Brain microvascular endothelial cell (primary cell): ENCODE data around the gene EIPR1.
A peak's percentile ranks its signal among the peaks of the same experiment; 100 is the strongest.

ENCODE experiments used
- DNase-seq: peaks from one replicate; pipeline ENCODE4 v3.0.0-alpha.2; 2020
- H3K27ac ChIP-seq: fragments of 250-450 bp; sonication (Bioruptor Pico); 2 replicates; pipeline ENCODE4 v1.5.1; 2020; ENCODE audit warnings: mild to moderate bottlenecking, moderate library complexity
- H3K27me3 ChIP-seq: fragments of 250-450 bp; sonication (Bioruptor Pico); replicated peaks from 2 replicates; pipeline ENCODE4 v1.5.1; 2020; ENCODE audit warnings: mild to moderate bottlenecking
- H3K36me3 ChIP-seq: fragments of 250-450 bp; sonication (Bioruptor Pico); replicated peaks from 2 replicates; pipeline ENCODE4 v1.5.1; 2020; ENCODE audit warnings: mild to moderate bottlenecking
- H3K4me3 ChIP-seq: 2 replicates; pipeline ENCODE4 v1.5.1; 2011; ENCODE audit warnings: low read depth, mild to moderate bottlenecking, control low read depth, low read length, moderate library complexity
- in situ Hi-C: cut with HindIII; loops from 2 replicates; pipeline ENCODE4 v1.10.0; 2017; ENCODE audit warnings: low sequenced_read_pairs, low pct_ligation_motif_present
- TF ChIP-seq, protein P1 (sequence below): IDR thresholded peaks from 2 replicates; pipeline ENCODE4 v1.5.1; 2011; ENCODE audit warnings: low read depth, mild to moderate bottlenecking, moderate library complexity, low read length, control low read depth, inconsistent platforms; ENCODE audit errors: missing control alignments

Gene EIPR1

DNA sequence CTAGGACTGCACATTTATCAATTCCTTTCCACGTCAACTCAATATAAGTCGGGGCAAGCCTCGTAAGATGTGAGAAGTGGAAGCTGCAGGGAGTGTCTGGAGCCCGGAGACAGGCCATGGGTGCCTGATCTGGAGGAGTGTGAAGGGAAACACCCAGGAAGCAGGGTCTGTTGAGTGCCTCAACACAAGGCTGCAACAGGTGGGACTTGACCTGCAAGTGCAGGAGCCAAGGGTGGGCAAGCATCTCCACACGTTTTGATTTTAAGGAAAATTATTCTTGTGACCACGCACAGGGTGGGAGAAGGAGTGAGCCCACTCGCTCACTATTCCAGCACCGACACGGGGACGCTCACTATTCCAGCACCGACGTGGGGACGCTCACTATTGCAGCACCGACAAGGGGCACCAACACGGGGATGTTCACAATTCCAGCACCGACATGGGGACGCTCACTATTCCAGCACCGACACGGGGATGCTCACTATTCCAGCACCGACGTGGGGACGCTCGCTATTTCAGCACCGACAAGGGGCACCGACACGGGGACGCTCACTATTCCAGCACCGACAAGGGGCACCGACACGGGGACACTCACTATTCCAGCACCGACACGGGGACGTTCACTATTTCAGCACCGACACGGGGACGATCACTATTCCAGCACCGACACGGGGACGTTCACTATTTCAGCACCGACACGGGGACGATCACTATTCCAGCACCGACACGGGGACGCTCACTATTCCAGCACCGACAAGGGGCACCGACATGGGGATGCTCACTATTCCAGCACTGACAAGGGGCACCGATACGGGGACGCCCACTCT lies 197.3 kb downstream of the EIPR1 start:
- H3K4me3 ChIP-seq = no peak overlapping the region
- H3K27ac ChIP-seq = no peak overlapping the region
- in situ Hi-C loops = no loop called here
- DNase-seq = no peak
- H3K36me3 ChIP-seq = no peaks in the 10 kb centered on the region
- TF ChIP-seq, protein P1, sequence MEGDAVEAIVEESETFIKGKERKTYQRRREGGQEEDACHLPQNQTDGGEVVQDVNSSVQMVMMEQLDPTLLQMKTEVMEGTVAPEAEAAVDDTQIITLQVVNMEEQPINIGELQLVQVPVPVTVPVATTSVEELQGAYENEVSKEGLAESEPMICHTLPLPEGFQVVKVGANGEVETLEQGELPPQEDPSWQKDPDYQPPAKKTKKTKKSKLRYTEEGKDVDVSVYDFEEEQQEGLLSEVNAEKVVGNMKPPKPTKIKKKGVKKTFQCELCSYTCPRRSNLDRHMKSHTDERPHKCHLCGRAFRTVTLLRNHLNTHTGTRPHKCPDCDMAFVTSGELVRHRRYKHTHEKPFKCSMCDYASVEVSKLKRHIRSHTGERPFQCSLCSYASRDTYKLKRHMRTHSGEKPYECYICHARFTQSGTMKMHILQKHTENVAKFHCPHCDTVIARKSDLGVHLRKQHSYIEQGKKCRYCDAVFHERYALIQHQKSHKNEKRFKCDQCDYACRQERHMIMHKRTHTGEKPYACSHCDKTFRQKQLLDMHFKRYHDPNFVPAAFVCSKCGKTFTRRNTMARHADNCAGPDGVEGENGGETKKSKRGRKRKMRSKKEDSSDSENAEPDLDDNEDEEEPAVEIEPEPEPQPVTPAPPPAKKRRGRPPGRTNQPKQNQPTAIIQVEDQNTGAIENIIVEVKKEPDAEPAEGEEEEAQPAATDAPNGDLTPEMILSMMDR = no peak
- no peaks in the 10 kb centered on the region for H3K27me3 ChIP-seq

DNA sequence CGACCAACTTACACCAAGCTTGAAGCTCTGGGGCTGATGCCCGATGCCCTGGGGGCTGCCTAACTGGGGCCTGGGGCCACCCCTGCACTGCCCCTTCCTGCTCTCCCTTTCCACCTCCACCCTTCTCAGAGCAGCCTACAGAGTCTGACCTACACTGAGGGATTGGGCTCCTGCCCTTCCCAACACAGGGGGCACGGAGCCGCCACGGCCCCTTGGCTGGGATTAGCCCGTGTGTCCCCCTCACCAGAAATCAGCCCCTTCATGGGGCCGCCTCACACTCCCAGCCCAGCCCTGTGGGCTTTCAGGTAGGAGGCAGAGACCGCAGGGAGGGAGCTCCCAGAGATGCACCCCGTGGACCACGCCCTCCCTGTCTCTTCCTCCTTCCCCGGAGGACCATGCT lies 198.0 kb downstream of the EIPR1 start:
- H3K4me3 ChIP-seq = no peak overlapping the region
- H3K27me3 ChIP-seq = no peaks in the 10 kb centered on the region
- no peak for DNase-seq
- in situ Hi-C loops = no loop called here
- no peaks in the 10 kb centered on the region for H3K36me3 ChIP-seq
- TF ChIP-seq, protein P1 = no peak
- H3K27ac ChIP-seq = no peak overlapping the region

DNA sequence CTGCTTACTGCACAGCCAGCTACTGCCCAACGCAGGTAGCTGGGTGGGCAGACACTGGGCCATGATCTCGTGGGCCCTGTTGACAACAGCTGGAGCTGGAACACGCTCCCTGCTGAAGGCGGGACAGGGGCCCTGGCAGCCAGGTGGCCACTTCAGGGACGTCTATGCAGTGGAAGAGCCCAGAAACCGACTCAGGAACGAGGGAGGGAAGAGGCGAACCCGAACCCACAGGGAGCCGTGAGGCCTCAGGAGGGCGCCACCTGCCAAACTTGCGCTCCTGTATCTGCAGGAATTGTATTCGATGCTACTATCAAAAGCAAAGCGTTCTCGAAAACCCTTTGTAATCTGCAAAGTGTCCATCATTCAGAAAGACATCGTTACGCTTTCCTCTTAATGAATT lies 198.4 kb downstream of the EIPR1 start:
- in situ Hi-C loops = no loop called here
- H3K4me3 ChIP-seq = no peak overlapping the region
- no peak overlapping the region for H3K27ac ChIP-seq
- TF ChIP-seq, protein P1 = peak; percentile 40
- no peaks in the 10 kb centered on the region for H3K27me3 ChIP-seq
- no peak for DNase-seq
- H3K36me3 ChIP-seq = no peaks in the 10 kb centered on the region

DNA sequence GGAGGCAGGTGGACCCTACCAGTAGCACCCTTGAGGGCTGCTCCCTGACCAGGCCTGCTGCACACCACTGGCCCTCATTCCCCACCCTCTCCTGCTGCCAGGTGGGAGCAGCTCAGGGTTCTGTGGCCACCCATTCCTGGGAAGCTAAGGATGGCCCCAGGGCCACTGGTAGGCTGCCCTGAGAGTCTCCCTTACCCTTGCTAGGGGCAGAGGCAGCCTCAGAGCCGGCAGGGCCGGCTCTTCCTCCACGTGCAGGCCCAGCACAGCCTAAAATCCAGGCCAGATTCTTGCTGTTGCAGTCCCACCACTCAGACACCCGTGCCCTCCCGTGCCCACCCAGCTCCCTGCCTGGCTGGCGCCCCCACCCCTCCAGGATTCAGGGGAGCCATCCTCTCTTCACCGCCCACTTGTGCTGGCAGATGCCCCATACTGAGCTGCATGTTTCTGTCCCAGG lies 199.0 kb downstream of the EIPR1 start:
- TF ChIP-seq, protein P1 = no peak
- no peak for DNase-seq
- Histone ChIP-seq H3K27me3 (no peaks in the 10 kb centered on the region), H3K36me3 (no peaks in the 10 kb centered on the region), H3K27ac (no peak overlapping the region), H3K4me3 (no peak overlapping the region)
- in situ Hi-C loops = no loop called here

DNA sequence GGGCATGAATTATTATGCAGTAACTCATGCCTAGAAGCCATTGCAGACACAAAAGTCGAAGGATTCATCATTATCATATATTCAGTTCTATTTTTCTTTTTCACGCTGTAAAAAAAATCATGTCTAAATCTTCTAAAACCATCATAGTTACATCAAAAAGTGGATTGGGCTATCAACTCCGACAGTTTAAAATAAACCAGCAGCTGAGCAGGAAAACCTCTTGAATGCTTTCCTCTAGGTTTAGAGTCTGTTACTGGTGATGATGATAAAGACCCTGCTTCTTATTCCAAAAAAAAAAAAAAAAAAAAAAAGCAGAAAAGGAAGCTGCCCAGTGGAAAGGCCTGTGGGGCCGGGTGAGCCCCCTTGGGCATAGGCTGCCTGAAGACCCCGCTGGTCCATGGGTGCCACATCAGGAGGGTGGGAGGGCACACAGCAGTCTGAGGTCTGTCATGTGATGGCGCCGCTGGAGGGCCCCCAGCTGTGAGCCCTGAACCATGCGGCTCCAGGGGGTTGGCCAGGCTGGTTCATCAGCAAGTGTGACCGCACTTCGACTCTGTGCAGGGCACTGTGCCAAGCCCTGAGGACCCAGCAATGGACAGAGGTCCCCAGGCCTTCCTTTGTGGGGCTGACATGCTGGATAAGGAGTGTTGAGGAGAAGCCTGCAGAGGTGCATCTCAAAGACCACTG lies 199.6 kb downstream of the EIPR1 start:
- in situ Hi-C loops = no loop called here
- DNase-seq = no peak
- H3K36me3 ChIP-seq = no peaks in the 10 kb centered on the region
- H3K27ac ChIP-seq = no peak overlapping the region
- TF ChIP-seq, protein P1 = no peak
- H3K4me3 ChIP-seq = no peak overlapping the region
- no peaks in the 10 kb centered on the region for H3K27me3 ChIP-seq
